DMS 273 (cell line): ENCODE data around the gene ZMIZ1.

ENCODE experiments used
- DNase-seq: peaks from one replicate; lab custom pipeline; 2025; ENCODE audit not compliant: unreplicated experiment; lab: John Stamatoyannopoulos, UW

The ZMIZ1 gene

GRCh38 chr10:79242620-79243152 is 173.9 kb downstream of the ZMIZ1 start:
- DNase-seq, result peak; percentile 91

GRCh38 chr10:79243181-79244067 is 174.7 kb downstream of the ZMIZ1 start:
- peak; percentile 79 for DNase-seq

- DNase-seq, result no peak
Measured at GRCh38 chr10:79244068-79244442, 175.3 kb downstream of the ZMIZ1 start.

- DNase-seq, result no peak
Measured at GRCh38 chr10:79244841-79245504, 176.2 kb downstream of the ZMIZ1 start.

- DNase-seq, result no peak
Measured at GRCh38 chr10:79245539-79246208, 176.9 kb downstream of the ZMIZ1 start.

- DNase-seq, result peak; percentile 57
Measured at GRCh38 chr10:79246209-79246581, 177.4 kb downstream of the ZMIZ1 start.

GRCh38 chr10:79246606-79247275 is 178.0 kb downstream of the ZMIZ1 start:
- peak; percentile 57 for DNase-seq

- DNase-seq, result no peak
Measured at GRCh38 chr10:79247373-79248137, 178.8 kb downstream of the ZMIZ1 start.

GRCh38 chr10:79248341-79249185 is 179.8 kb downstream of the ZMIZ1 start:
- DNase-seq, result no peak

GRCh38 chr10:79249186-79250121 is 180.7 kb downstream of the ZMIZ1 start:
- DNase-seq, result no peak

- DNase-seq, result no peak
Measured at GRCh38 chr10:79250259-79250658, 181.5 kb downstream of the ZMIZ1 start.

- no peak for DNase-seq
Measured at GRCh38 chr10:79252450-79252849, 183.7 kb downstream of the ZMIZ1 start.

- DNase-seq, result no peak
Measured at GRCh38 chr10:79252971-79253370, 184.2 kb downstream of the ZMIZ1 start.

GRCh38 chr10:79253704-79254103 is 184.9 kb downstream of the ZMIZ1 start:
- DNase-seq, result no peak

GRCh38 chr10:79254333-79255006 is 185.7 kb downstream of the ZMIZ1 start:
- DNase-seq, result peak; percentile 66

- peak; percentile 52 for DNase-seq
Measured at GRCh38 chr10:79255007-79255507, 186.3 kb downstream of the ZMIZ1 start.

GRCh38 chr10:79256264-79256806 is 187.6 kb downstream of the ZMIZ1 start:
- no peak for DNase-seq
